NCI-H460 (cell line): Measurements from ENCODE around the gene ILF3. TPM values are rescaled to one million over a fixed set of nuclear protein-coding genes. Genes with fewer than 3 reads are reported as not detected.

Source experiments
- DNase-seq: peaks from one replicate; pipeline ENCODE4 v3.0.0-alpha.2; 2016; ENCODE audit warnings: low read depth; ENCODE audit errors: extremely low read depth
- polyA plus RNA-seq: library from polyadenylated mRNA; depleted of rRNA; stranded (reverse); fragments of >200 nt; gene quantifications from 2 replicates; pipeline ENCODE4 v1.2.3, GENCODE V29; 2014; cell fraction: nucleus; rRNA removed
- total RNA-seq: library from RNA; depleted of rRNA; stranded (reverse); fragments of >200 nt; shearing (Covaris generic); gene quantifications from 2 replicates; pipeline ENCODE4 v1.2.3, GENCODE V29; 2014; rRNA removed

Gene ILF3
- 101 and 112 TPM in 2 replicates for total RNA-seq
- 217 and 305 TPM in 2 replicates for polyA plus RNA-seq

DNA sequence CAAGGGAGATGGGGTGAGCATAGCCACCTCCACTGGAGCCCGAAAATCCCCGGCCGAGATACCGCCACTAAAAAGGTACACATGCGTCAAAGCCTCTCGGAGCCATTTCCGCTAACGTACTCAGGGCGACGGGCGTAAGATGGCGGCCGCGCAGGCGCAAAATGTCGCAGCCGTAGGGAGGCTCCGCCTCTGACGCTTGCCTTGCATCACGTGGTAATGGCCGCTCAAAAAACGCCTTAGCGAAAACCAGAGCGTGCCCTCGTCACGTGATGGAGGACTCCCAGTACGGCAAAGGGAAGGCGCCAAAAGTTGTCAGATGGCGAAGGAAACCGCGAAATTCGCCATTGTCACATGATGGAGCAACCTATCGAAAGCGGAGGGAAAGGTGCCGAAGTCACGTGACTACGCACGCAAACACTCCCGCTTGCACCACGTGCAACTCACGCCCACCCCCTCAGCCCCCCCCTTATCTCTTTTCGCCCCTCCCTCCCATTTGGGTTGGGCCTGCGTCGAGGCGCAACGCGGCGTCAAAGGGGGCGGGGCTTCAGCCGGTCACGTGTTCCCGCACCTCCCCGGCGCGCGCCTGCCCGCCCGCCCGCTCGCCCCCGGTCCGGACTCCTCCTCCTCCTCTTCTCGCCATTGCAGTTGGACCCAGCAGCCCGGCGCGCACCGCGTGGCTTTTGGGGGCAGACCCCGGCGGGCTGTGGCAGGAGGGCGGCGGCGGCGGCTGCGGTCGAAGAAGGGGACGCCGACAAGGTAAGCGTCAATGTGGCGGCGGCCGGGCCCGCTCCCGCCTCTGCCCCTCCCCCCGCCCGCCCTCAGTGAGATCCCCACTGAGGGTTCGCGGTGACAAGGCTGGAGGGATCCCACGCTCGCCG is at the start of gene ILF3:
ILF3 (plus strand) TSS at position 615 of the 878 bp plus-strand sequence. CDS start 16,260 bp downstream, outside the sequence.
- peak; percentile 99 for DNase-seq

DNA sequence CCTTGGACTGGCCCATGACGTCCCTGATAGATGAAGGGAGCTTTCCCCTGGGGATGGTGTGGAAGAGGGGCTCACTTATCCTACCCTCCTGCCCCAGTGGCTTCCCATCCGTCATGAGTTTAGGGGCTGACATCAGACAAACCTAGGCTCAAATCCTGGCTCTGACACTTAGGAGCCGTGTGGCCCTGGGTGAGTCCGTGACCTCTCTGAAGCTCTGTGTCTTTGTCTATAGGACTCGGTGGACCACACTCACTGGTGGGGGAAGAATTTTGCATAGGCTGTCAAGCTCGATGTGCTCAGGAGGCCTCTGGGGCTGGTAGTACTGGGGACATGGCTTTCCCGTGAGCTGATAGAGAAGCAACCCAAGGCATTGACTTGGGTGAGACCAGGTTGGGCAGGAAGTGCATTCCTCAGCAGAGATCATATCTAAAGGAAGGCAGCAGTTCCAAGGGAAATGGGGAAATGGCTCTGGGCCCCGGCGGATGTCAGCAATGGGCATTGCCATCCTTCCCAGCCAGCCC is 49.6 kb upstream of the ILF3 start:
- no peak for DNase-seq

DNA sequence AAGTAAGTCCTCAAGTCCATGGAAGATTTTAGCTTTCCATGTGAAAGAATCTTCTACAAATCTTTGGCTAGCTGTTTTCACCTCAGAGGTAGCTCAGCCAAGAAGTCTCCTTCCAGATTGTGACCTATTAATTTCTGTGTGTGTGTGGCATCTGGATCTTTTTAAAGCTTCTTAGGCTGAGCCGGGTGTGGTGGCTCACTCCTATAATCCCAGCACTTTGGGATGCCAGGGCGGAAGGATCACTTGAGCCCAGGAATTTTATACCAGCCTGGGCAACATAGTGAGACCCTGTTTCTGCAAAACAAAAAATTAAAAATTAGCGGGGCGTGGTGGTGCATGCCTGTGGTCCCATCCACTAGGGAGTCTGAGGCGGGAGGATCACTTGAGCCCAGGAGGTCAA is 42.2 kb upstream of the ILF3 start:
- no peak for DNase-seq

DNA sequence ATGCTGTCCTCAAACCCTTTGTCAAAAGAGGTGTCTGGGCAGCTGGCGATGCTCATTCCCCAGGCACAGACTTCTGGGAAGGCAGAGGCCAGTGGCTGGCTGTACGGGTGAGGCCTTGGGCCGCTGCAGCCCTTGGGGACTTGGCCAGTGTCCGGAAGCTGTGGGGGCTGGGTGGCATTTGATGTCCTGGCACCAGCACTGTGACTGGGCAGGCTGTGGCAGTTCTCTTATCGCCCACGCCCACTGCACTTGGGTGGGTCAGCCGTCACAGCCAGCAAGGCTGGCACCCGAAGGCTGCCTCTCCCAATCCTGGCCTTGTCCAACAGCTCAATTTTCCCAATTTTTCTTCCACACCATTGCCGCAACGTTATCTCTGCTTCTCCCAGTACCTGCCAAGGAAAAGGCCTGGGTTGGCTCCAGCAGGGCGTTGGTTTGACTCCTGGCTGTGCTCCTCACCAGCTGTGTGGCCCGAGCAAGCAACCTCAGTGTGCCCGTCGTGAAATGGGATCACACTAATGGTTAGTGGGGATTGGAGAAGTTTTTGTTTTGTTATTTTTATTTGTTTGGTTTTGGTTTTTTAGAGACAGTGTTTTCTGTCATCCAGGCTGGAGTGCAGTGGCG is 41.5 kb upstream of the ILF3 start:
- no peak for DNase-seq

DNA sequence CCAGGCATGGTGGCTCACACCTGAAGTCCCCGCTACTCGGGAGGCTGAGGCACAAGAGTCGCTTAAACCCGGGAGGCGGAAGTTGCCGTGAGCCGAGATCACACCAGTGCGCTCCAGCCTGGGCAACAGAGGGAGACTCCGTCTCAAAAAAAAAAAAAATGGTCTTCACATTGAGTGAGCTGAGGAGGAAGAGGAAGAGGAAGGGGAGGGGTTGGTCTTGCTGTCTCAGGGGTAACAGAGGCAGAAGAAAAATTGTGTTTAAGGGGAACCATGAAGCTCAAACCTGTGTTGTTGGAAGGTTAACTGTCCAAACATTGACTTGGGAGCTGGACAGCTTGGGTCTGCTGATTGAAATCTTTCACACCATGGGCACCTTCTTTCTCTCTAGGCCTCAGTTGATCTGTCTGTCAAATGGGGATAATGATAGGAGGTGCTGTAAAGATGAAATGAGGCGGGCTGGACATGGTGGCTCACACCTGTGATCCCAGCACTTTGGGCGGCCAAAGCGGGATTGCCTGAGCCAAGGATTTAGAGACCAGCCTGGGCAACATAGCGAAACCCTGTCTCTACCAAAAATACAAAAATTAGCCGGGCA is 38.6 kb upstream of the ILF3 start:
- DNase-seq = no peak

DNA sequence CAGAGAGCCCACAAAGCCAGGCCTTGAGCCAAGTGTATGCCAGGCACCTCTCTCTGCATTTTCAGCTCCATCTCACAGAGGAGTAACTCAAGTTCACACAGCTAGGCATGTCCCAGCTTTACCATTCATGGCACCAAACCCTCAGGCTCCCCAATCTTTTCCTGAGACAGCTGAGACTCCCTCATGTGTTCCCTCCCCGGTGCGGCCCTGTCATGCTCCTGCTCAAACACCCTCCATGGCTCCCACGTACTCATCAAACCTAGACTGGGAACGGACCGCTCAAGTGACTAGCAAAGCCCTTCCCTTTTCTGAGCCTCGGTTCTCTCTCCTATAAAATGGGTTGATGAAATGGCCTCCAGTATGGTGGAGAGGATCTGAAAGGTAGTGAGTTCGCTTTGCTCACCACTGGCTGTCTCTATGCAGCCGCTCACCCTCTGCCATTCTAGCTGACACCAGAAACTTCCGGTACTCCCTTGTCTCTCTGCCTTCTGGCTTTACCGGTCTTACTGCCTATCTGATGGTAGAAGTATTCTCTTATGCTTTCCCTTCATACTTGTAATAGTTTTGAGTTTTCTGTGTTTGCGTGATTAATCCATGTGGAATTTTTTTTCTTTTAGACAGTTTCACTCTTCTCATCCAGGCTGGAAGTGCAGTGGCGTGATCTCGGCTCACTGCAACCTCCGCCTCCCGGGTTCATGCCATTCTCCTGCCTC is 36.6 kb upstream of the ILF3 start:
- no peak for DNase-seq

DNA sequence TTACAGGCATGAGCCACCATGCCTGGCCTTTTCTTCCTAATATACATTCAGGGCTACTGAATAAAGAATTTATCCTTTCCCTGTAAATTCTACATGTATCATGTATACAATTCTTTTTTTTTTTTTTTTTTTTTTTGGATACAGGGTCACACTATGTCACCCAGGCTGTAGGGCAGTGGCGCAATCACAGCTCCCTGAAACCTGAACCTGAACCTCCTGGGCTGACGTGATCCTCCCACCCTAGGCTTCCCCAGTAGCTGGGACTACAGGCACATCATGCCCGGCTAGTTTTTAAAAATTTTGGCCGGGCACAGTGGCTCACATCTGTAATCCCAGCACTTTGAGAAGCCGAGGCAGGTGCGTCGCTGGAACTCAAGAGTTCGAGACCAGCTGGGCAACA is 35.3 kb upstream of the ILF3 start:
- no peak for DNase-seq

DNA sequence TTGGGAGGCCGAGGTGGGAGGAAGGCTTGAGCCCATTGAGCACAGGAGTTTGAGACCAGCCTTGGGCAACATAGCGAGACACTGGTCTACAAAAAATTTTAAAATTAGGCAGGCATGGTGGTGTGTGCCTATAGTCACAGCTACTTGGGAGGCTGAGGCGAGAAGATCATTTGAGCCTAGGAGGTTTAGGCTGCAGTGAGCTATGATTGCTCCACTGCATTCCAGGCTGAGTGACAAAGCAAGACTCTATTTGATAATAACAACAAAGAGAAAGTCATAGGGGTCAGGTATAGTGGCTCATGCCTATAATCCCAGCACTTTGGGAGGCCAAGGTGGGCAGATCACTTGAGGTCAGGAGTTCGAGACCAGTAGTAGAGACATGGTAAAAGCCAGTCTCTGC is 33.4 kb upstream of the ILF3 start:
- no peak for DNase-seq

DNA sequence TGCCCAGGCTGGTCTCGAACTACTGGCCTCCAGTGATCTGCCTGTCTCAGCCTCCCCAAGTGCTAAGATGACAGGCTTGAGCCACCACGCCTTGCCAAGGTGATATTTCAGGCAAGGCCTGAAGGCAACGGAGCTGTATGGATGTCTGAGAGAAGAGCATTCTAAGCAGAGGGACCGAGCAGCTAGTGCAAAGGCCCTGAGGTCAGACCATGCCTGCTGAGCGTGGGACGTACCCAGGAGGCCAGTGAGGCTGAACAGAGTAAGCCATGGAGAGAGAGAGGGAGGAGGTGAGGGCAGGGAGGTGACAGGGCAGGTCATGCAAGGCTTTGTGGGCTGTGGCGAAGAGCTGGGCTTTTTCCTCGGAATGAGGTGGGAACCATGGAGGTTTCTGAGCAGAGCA is 32.2 kb upstream of the ILF3 start:
- DNase-seq = no peak

DNA sequence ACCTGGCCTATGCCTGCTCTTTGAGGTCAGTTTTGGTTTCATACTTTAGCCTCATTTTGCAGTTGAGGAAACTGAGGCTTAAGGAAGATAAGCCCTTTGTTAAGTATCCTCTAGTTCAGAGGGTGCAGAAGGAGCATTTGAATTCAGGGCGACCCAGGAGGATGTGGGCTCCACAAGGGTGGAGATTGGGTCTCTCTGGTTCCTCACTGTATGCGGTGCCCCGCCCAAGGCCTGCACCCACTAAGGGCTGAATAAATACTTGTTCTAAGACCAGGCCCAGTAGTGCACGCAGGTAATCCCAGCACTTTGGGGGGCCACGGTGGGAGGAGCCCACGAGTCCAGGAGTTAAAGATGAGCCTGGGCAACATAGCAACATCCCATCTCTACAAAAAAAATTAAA is 29.6 kb upstream of the ILF3 start:
- DNase-seq = no peak

DNA sequence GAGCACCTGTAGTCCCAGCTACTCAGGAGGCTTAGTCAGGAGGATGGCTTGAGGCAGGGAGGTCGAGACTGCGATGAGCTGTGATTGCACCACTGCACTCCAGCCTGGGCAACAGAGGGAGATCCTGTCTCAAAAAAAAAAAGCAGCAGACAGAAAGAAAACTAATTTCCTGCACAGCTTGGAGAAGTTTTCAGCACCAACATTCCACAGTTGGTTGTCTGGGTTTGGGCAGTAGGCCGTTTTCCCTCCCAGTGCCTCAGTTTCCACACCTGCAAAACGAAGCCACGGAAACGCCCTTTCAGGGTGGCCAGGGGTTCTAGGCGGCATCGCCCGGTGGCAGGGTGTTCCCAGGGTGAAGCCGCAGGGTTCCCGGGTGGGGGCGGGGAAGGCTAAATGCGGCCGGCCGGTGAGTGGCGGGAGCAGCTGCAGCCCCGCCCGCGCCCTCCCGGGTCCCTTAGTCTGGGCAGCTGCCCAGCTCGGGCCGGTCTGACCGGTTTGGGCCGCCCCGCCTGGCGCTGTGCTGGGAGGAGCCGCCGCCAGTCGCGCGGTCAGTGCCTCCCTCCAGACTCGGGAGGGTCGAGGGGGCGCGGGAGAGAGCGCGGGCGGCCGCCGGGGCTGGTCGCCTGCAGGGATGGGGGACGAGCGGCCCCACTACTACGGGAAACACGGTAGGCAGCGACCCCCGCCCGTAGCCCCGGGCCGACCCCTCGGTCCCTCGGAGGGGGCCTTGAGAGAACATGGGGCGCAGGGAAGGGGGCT is 29.0 kb upstream of the ILF3 start, which contains the start of gene SLC44A2:
SLC44A2 (plus strand) TSS at position 551 of the 759 bp plus-strand sequence; CDS start at position 632, 81 bp downstream.
- peak; percentile 20 for DNase-seq

DNA sequence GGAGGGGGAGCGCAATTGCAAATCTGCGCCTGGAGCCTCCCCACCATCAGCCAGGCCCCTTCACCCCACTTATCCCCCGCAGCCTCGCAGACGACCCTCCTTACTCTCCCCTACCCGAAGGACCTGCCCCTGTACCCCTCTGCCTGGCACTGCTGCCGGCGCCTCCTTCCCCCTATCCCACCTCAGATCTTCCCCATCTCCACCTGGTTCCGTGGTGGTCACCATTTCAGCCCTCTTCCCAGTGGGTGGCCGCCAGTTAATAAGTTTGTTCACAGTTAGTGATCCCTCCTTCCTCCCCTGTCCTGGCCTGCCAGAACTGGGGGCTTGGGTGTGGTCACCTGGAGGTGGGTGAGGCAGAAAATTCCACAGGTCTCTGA is 28.4 kb upstream of the ILF3 start:
- no peak for DNase-seq

DNA sequence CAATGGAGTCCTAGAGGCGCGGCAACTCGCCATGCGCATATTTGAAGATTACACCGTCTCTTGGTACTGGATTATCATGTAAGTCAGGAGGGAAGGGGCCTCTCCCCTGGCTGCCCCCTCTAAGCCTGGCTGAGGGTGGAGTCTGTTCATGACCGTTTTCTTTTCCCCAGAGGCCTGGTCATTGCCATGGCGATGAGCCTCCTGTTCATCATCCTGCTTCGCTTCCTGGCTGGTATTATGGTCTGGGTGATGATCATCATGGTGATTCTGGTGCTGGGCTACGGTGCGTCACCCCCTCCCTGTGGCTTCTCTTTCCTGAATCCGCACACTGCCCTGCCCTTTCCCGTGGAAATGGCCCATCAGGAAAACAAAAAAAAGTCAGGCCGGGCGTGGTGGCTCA is 22.3 kb upstream of the ILF3 start:
- DNase-seq = no peak

DNA sequence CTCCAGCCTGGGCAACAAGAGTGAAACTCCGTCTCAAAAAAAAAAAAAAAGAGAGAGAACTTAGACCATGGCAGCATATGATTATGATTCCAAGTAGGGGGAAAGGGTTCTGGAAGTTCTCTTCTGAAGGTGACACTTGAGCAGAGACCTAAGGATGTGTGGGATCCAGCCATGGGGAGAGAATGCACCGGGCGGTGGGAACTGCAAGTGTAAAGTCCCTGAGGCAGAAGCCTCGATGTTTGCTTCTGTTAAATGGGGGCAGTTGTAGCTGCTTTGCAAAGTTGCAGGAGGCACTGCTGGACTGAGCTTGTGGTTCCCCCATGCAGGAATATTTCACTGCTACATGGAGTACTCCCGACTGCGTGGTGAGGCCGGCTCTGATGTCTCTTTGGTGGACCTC is 19.7 kb upstream of the ILF3 start:
- DNase-seq = no peak

DNA sequence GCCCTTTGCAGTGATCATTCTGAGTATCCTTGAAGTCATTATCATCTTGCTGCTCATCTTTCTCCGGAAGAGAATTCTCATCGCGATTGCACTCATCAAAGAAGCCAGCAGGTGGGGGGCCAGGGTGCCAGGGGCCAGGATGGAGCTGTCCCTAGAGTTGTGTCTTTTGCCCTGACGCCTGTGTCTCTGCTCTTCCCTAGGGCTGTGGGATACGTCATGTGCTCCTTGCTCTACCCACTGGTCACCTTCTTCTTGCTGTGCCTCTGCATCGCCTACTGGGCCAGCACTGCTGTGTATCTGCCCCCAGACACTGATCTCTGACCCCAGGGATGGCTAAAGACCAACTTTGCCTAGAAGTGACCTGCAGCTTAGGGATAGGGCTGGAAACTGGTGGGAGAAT is 19.2 kb upstream of the ILF3 start:
- DNase-seq = no peak

DNA sequence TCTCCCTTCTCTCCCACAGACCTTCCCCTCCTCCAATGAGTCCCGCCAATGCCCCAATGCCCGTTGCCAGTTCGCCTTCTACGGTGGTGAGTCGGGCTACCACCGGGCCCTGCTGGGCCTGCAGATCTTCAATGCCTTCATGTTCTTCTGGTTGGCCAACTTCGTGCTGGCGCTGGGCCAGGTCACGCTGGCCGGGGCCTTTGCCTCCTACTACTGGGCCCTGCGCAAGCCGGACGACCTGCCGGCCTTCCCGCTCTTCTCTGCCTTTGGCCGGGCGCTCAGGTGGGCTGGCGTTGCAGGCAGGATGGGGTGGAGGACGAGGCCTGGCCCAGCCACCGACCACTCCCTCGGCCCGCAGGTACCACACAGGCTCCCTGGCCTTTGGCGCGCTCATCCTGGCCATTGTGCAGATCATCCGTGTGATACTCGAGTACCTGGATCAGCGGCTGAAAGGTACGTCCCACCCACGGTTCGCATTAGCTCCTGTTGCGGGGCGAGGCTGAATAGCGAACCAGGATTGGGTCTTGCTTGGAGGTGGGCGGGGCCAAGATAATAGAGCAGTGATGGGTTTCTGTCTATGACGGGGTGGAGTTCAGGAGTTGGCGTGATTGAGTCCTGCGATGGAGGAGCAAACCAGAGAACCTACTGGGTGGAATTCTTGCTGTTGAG is 17.7 kb upstream of the ILF3 start:
- no peak for DNase-seq

DNA sequence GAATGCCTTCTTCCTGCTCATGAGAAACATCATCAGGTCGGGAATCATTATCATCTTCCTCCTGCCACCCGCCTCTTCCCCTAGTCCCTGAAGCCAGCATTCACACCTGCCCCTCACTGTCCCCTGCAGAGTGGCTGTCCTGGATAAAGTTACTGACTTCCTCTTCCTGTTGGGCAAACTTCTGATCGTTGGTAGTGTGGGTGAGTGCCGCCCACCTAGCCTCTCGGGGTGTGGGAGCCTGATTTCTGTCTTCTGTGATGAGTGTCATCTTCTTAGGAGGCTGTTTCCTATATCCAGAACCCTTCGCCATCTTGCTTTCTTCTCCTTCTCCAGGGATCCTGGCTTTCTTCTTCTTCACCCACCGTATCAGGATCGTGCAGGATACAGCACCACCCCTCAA is 16.3 kb upstream of the ILF3 start:
- DNase-seq = no peak

DNA sequence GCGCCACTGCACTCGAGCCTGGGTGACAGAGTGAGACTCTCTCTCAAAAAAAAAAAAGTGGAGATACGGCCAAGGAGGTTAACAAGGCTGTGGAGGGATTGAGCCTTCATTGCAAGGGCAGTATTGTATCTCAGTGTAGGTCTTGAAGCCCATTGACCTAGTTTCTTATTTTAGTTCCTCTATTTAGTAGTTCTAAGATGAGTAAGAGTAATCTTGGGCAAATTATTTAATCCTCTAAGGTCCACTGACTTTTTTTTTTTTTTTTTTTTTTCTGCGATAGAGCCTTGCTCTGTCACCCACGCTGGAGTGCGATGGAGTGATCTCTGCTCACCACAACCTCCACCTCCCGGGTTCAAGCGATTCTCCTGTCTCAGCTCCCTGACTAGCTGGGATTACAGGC is 14.3 kb upstream of the ILF3 start:
- DNase-seq = no peak

DNA sequence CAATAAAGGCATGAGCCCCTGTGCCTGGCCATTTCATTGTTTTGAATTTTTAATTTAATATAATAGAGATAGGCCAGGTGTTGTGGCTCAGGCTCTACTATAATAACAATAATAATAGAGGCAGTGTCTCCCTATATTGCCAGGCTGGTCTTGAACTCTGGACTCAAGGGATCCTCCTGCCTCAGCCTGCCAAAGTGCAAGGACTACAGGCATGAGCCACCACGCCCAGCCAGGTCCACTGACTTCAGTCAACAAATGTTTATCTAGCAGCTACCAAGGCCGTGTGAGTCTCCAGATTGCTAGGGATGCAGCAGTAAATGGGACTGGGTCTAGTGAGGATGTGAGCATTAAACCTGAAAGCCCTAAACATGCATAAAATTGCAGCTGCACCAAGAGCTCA is 13.8 kb upstream of the ILF3 start:
- no peak for DNase-seq

DNA sequence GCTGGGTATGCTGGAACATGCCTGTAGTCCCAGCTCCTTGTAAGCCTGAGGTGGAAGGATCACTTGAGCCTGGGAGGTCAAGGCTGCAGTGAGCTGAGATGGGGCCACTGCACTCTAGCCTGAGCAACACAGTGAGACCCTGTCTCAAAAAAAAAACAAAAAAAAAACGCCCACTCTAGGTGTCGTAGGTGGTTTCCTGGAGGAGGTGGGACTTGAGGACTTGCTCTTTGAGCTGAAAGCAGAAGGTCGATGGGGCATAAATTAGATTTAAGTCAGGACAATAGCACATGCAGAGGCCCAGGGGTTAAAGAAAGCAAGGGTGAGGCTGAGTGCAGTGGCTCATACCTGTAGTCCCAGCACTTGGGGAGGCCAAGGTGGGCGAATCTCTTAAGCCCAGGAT is 12.9 kb upstream of the ILF3 start:
- DNase-seq = no peak
